Endothelial cell of umbilical vein (primary cell): Measurements from ENCODE around the gene TNFRSF21. TPM values are rescaled to one million over a fixed set of nuclear protein-coding genes. Genes with fewer than 3 reads are reported as not detected.

Experiments
- BruUV-seq: library from RNA; stranded (reverse); fragments of 400-500 nt; replicated peaks from 2 replicates; lab custom pipeline; 2021; lab: Mats Ljungman, UMichigan
- CTCF ChIA-PET: fragments of 300-600, 350-600 bp; sonication (Branson Sonifier 250); formaldehyde crosslinking; loops from one replicate; lab custom pipeline; 2021; ENCODE audit warnings: antibody characterized with exemption, inconsistent platforms; lab: Charles Lee
- POLR2A ChIA-PET: fragments of 300-600, 350-600 bp; sonication (Branson Sonifier 250); formaldehyde crosslinking; loops from one replicate; lab custom pipeline; 2021; ENCODE audit warnings: antibody characterized with exemption, inconsistent platforms; lab: Charles Lee
- DNase-seq: peaks from one replicate; pipeline ENCODE4 v3.0.0-alpha.2; 2011; ENCODE audit warnings: low read depth, low spot score
- FAIRE-seq: peaks from 2 replicates; lab custom pipeline; 2011; peaks lifted over from hg19 to GRCh38; lab: Jason Lieb, UNC
- H2AFZ ChIP-seq: 2 replicates; pipeline ENCODE4 v1.6.0; 2012; ENCODE audit warnings: low read depth, low read length, control low read depth, inconsistent platforms
- H3K27ac ChIP-seq: 2 replicates; pipeline ENCODE4 v1.5.1; 2011; ENCODE audit warnings: low read depth, mild to moderate bottlenecking, control low read depth, low read length, moderate library complexity; ENCODE audit not compliant: insufficient read depth
- H3K27me3 ChIP-seq, 2 experiments: 2 replicates each; pipeline versions ENCODE4 v1.6.0 to v1.6.1; 2011; ENCODE audit warnings: low read length in 2 of 2, mixed read lengths in 1 of 2; ENCODE audit not compliant: control insufficient read depth in 2 of 2, insufficient read depth in 2 of 2
- H3K36me3 ChIP-seq, 2 experiments: 2 replicates in 1 of 2; 3 replicates in 1 of 2; pipeline ENCODE4 v1.5.1; 2011; ENCODE audit warnings: low read length in 2 of 2, mild to moderate bottlenecking in 1 of 2, moderate library complexity in 1 of 2; ENCODE audit not compliant: control insufficient read depth in 2 of 2, insufficient read depth in 2 of 2; ENCODE audit errors: extremely low read depth in 1 of 2
- H3K4me1 ChIP-seq: 3 replicates; pipeline ENCODE4 v1.5.1; 2011; ENCODE audit warnings: mild to moderate bottlenecking, low read length; ENCODE audit not compliant: control insufficient read depth, insufficient read depth; ENCODE audit errors: extremely low read depth
- H3K4me2 ChIP-seq: 2 replicates; pipeline ENCODE4 v1.6.1; 2011; ENCODE audit warnings: low read length, control low read depth, mixed read lengths; ENCODE audit not compliant: insufficient read depth
- H3K4me3 ChIP-seq, 3 experiments: fragments of 200-600 bp in 1 of 3; sonication (generic), shearing (Covaris generic) in 1 of 3; replicated peaks in 1 of 3; 2 replicates each; pipeline ENCODE4 v1.5.1; 2011 to 2016; ENCODE audit warnings: control low read depth in 3 of 3, low read length in 3 of 3, mild to moderate bottlenecking in 2 of 3, inconsistent platforms in 1 of 3, low read depth in 1 of 3, moderate library complexity in 1 of 3; ENCODE audit not compliant: insufficient read depth in 1 of 3
- H3K79me2 ChIP-seq: 2 replicates; pipeline ENCODE4 v1.6.0; 2012; ENCODE audit warnings: low read length, inconsistent platforms; ENCODE audit not compliant: control insufficient read depth, insufficient read depth
- H3K9ac ChIP-seq: replicated peaks from 2 replicates; pipeline ENCODE3; 2011; ENCODE audit warnings: low read length, control low read depth; ENCODE audit not compliant: insufficient read depth; ENCODE audit errors: extremely low read depth
- H3K9me1 ChIP-seq: replicated peaks from 3 replicates; pipeline ENCODE4 v1.6.0; 2011; ENCODE audit warnings: mild to moderate bottlenecking, low read length; ENCODE audit not compliant: control insufficient read depth, insufficient read depth; ENCODE audit errors: extremely low read depth
- H3K9me3 ChIP-seq: replicated peaks from 2 replicates; pipeline ENCODE4 v1.5.1; 2012; ENCODE audit warnings: low read length, inconsistent platforms; ENCODE audit not compliant: control insufficient read depth, insufficient read depth
- H4K20me1 ChIP-seq: replicated peaks from 2 replicates; pipeline ENCODE3; 2011; ENCODE audit warnings: mild to moderate bottlenecking, low read length; ENCODE audit not compliant: control insufficient read depth, insufficient read depth; ENCODE audit errors: extremely low read depth
- EZH2 ChIP-seq: IDR thresholded peaks from 2 replicates; pipeline ENCODE4 v1.6.1; 2012; ENCODE audit warnings: borderline replicate concordance, low read depth, mild to moderate bottlenecking, moderate library complexity, low read length, inconsistent platforms; ENCODE audit not compliant: severe bottlenecking
- FOS ChIP-seq: IDR thresholded peaks from 2 replicates; pipeline ENCODE4 v1.6.1; 2011; ENCODE audit warnings: mild to moderate bottlenecking, low read length, moderate library complexity, borderline replicate concordance; ENCODE audit not compliant: insufficient read depth
- GATA2 ChIP-seq: IDR thresholded peaks from 2 replicates; pipeline ENCODE4 v1.7.0; 2011; ENCODE audit warnings: low read depth, mild to moderate bottlenecking, moderate library complexity, mixed read lengths, low read length; ENCODE audit not compliant: insufficient read length, insufficient read depth
- JUN ChIP-seq: IDR thresholded peaks from 2 replicates; pipeline ENCODE4 v1.6.1; 2011; ENCODE audit warnings: borderline replicate concordance, low read depth; ENCODE audit not compliant: insufficient read length, insufficient read depth
- MYC ChIP-seq: IDR thresholded peaks from one replicate; pipeline ENCODE4 v1.6.1; 2011; ENCODE audit warnings: mild to moderate bottlenecking, low read depth, low read length
- POLR2A ChIP-seq: IDR thresholded peaks from 2 replicates; pipeline ENCODE4 v1.6.1; 2012; ENCODE audit warnings: low read depth, mild to moderate bottlenecking, control low read depth, low read length
- POLR2AphosphoS5 ChIP-seq: IDR thresholded peaks from 2 replicates; pipeline ENCODE4 v1.6.1; 2012; ENCODE audit warnings: low read depth, mild to moderate bottlenecking, control low read depth, low read length, moderate library complexity; ENCODE audit not compliant: insufficient read depth
- dilution Hi-C: fragments of 300-500 bp; cut with MboI; formaldehyde crosslinking; loops from one replicate; pipeline ENCODE4 v1.15.0; 2019; ENCODE audit warnings: low sequenced_read_pairs; ENCODE audit not compliant: extremely low pct_ligation_motif_present
- intact Hi-C: fragments of 100-400 bp; cut with micrococcal nuclease; formaldehyde crosslinking; loops from one replicate; pipeline ENCODE4 v1.10.0; 2022
- polyA plus RNA-seq, 4 experiments: library from polyadenylated mRNA; depleted of rRNA in 3 of 4; stranded (reverse) in 3 of 4; unstranded in 1 of 4; fragments of >200 nt; gene quantifications; 2 replicates each; pipeline versions ENCODE4 v1.2.1 to v1.2.3, GENCODE V29; 2011 to 2012; ENCODE audit warnings: missing spikeins in 1 of 4
- total RNA-seq: library from RNA; stranded (reverse); gene quantifications from 2 replicates; pipeline ENCODE4 v1.2.3, GENCODE V29; 2021
- TF ChIP-seq, protein P1 (sequence below): IDR thresholded peaks from 2 replicates; pipeline ENCODE4 v1.6.1; 2011; ENCODE audit not compliant: insufficient read depth, insufficient read length
- TF ChIP-seq, protein P2 (sequence below), 2 donors: IDR thresholded peaks; 1 replicate in 1 of 2; 2 replicates in 1 of 2; pipeline ENCODE4 v1.5.1; 2011; ENCODE audit warnings: low read length in 2 of 2, mild to moderate bottlenecking in 2 of 2, moderate library complexity in 2 of 2, control low read depth in 1 of 2, inconsistent platforms in 1 of 2, low read depth in 1 of 2; ENCODE audit not compliant: insufficient read depth in 1 of 2; ENCODE audit errors: extremely low read depth in 1 of 2

The TNFRSF21 gene
- total and polyA plus RNA-seq, 2 donors (not counting 3 experiments of a cell fraction or from before 2014, with no cell fraction given): 26.0 to 40.6 TPM

DNA sequence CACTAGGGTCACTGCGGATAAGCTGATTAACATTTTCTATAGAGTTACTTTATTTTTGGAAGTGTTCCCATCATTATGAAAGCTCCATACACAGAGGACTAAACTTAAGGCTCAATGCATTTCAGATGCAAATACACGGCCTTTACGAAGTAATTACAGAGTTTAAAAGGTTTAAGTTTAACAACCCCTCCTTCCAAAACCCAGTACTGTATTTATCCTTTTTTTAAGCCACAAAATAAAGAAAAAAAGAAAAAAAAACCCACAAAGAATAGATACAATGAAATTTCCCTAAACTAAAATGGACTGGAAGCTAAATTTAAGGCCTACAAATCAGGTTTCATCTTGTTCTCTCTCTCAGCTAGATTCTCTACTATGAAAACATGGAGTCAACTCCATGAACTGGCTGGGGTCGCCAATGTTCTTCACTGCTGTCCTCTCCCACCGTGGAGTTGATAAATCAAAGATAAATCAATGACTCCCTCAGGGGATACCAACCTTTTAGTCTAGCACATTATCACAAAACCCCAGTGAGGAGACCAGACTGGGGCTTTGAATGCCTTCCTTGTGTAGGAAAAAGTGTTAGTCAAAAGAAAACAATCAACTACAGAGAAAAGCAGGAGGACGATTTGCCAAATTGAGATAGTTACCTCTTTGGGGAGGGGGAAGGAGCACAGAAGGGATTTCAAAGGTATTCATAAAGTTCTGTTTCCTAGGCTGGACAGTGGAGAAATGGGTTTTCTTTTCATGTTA is 52.5 kb downstream of the TNFRSF21 start:
- ChIA-PET CTCF (interaction anchor here (1.5 kb wide), 1 partner anchor 8 kb away, joined by 3 read pairs; no protein-coding TSS in a partner anchor), POLR2A (no interaction called here)
- BruUV-seq: no TSS peak
- Histone ChIP-seq H3K79me2 (no peaks in the 10 kb centered on the region), H4K20me1 (no peaks in the 10 kb centered on the region), H3K4me1 (peaks cover 14% of the 10 kb centered on the region), H3K4me3 (no peak overlapping the region), H3K9me3 (no peaks in the 10 kb centered on the region), H3K27me3 (no peaks in the 10 kb centered on the region), H2AFZ (no peak overlapping the region), H3K4me2 (no peak overlapping the region), H3K27ac (no peak overlapping the region), H3K36me3 (peaks cover 3 to 6% of the 10 kb centered on the region in 2 experiments), H3K9ac (no peak overlapping the region), H3K9me1 (no peaks in the 10 kb centered on the region)
- intact Hi-C loops (no loop called here), dilution Hi-C loops (no loop called here)
- TF ChIP-seq, protein P1, sequence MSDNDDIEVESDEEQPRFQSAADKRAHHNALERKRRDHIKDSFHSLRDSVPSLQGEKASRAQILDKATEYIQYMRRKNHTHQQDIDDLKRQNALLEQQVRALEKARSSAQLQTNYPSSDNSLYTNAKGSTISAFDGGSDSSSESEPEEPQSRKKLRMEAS: no peak
- TF ChIP-seq POLR2A (no peak), JUN (no peak), GATA2 (no peak), EZH2 (no peak), FOS (no peak), MYC (no peak), POLR2AphosphoS5 (no peak)
- TF ChIP-seq, protein P2, sequence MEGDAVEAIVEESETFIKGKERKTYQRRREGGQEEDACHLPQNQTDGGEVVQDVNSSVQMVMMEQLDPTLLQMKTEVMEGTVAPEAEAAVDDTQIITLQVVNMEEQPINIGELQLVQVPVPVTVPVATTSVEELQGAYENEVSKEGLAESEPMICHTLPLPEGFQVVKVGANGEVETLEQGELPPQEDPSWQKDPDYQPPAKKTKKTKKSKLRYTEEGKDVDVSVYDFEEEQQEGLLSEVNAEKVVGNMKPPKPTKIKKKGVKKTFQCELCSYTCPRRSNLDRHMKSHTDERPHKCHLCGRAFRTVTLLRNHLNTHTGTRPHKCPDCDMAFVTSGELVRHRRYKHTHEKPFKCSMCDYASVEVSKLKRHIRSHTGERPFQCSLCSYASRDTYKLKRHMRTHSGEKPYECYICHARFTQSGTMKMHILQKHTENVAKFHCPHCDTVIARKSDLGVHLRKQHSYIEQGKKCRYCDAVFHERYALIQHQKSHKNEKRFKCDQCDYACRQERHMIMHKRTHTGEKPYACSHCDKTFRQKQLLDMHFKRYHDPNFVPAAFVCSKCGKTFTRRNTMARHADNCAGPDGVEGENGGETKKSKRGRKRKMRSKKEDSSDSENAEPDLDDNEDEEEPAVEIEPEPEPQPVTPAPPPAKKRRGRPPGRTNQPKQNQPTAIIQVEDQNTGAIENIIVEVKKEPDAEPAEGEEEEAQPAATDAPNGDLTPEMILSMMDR (IDR thresholded peaks at IDR 0.05; ENCODE audit: extremely low read depth in 1 of 2, insufficient read depth in 1 of 2, low read depth in 1 of 2, low read length in 2 of 2): no peak
- DNase-seq (no peak), FAIRE-seq (no peak)
